Stomach (tissue), 9 donors: ENCODE data around the gene ODC1. TPM values are rescaled to one million over a fixed set of nuclear protein-coding genes. Genes with fewer than 3 reads are reported as not detected.
A peak's percentile ranks its signal among the peaks of the same experiment; 100 is the strongest.

Source experiments
- DNase-seq, 2 donors: peaks; one replicate each; pipeline versions ENCODE4 v3.0.0 to v3.0.0-alpha.2; 2013 to 2019
- H3K27ac ChIP-seq, 5 donors: fragments of 200-600 bp in 4 of 5; sonication (generic) in 4 of 5; one replicate each; pipeline ENCODE4 v1.5.1; 2013 to 2019; ENCODE audit warnings: mild to moderate bottlenecking in 1 of 5, moderate library complexity in 1 of 5
- H3K27me3 ChIP-seq, 3 donors: fragments of 200-600 bp; sonication (generic); one replicate each; pipeline ENCODE4 v1.5.1; 2017 to 2019; ENCODE audit warnings: mixed run types in 1 of 3
- H3K36me3 ChIP-seq, 4 donors: fragments of 200-600 bp; sonication (generic); 1 replicate in 3 of 4; 2 replicates in 1 of 4; pipeline ENCODE4 v1.5.1; 2016 to 2019
- H3K4me1 ChIP-seq, 4 donors: fragments of 200-600 bp; sonication (generic); one replicate each; pipeline ENCODE4 v1.5.1; 2016 to 2019
- H3K4me3 ChIP-seq, 4 donors: fragments of 200-600 bp; sonication (generic) in 3 of 4; one replicate each; pipeline ENCODE4 v1.5.1; 2016 to 2019; ENCODE audit warnings: mild to moderate bottlenecking in 1 of 4
- H3K9me3 ChIP-seq, 4 donors: fragments of 200-600 bp; sonication (generic); one replicate each; pipeline ENCODE4 v1.5.1; 2016 to 2019
- CTCF ChIP-seq, 7 experiments: fragments of 450-650 bp in 4 of 7; fragments of 200-600 bp in 3 of 7; sonication (generic) in 3 of 7; IDR thresholded peaks; one replicate each; pipeline ENCODE4 v1.5.1; 2016 to 2019; ENCODE audit warnings: antibody characterized with exemption in 7 of 7, control low read depth in 2 of 7, mild to moderate bottlenecking in 1 of 7
- EP300 ChIP-seq: sonication (generic); formaldehyde crosslinking; IDR thresholded peaks from one replicate; pipeline ENCODE4 v1.6.1; 2017; ENCODE audit warnings: antibody characterized with exemption
- POLR2A ChIP-seq, 4 donors: fragments of 450-650 bp; IDR thresholded peaks; one replicate each; pipeline ENCODE4 v1.6.1; 2016; ENCODE audit warnings: antibody characterized with exemption in 4 of 4, control low read depth in 2 of 4, mild to moderate bottlenecking in 1 of 4, moderate library complexity in 1 of 4
- POLR2AphosphoS5 ChIP-seq, 3 donors: sonication (generic); formaldehyde crosslinking; IDR thresholded peaks; one replicate each; pipeline ENCODE4 v1.6.1; 2016; ENCODE audit warnings: antibody characterized with exemption in 3 of 3
- WGBS, 5 donors: extraction: QIAGEN DNeasy Blood & Tissue Kit in 3 of 5; methylation state at CpG; one replicate each; pipeline versions ENCODE4 v1.1.5 to v1.1.7; 2013 to 2018; 5-methylcytosine and 5-hydroxymethylcytosine counted together
- intact Hi-C: fragments of 100-400 bp; cut with DNase I; formaldehyde crosslinking; loops from one replicate; pipeline ENCODE4 v1.15.1; 2023; ENCODE audit warnings: low total_unique reads
- polyA plus RNA-seq, 3 donors: library from polyadenylated mRNA; stranded (reverse); fragments of 200-250 nt; gene quantifications; one replicate each; pipeline ENCODE4 v1.2.3, GENCODE V29; 2013
- total RNA-seq, 5 donors: library from RNA; depleted of rRNA; stranded (reverse); fragments of >200 nt; gene quantifications; one replicate each; pipeline versions ENCODE4 v1.1.0 to v1.2.3, GENCODE V29; 2014 to 2016
- donor health status: healthy with polysubstance abuse.
- donor health status: Bipolar disorder and iron deficiency.
- donor health status: healthy.

The ODC1 gene
- total and polyA plus RNA-seq, 8 donors = 32.2 to 148 (median 49.8) TPM

- no peak overlapping the region for H3K27ac ChIP-seq
- 62 to 77% (median 65%) methylated on average over 5 to 6 of the region's 6 CpGs for WGBS, 5 donors
- H3K4me1 ChIP-seq = peaks cover 19 to 36% (median 30%) of the 10 kb centered on the region in 4 donors
- TF ChIP-seq EP300 = no peak
- TF ChIP-seq CTCF (IDR thresholded peaks at IDR 0.05) = no peak
- TF ChIP-seq POLR2AphosphoS5 (IDR thresholded peaks at IDR 0.05) = no peak
- TF ChIP-seq POLR2A (IDR thresholded peaks at IDR 0.05) = no peak
- no peak for DNase-seq
- H3K9me3 ChIP-seq = no peaks in the 10 kb centered on the region
- no peak overlapping the region for H3K4me3 ChIP-seq
- peaks cover 11 to 35% (median 34%) of the 10 kb centered on the region in 4 donors for H3K36me3 ChIP-seq
- no peaks in the 10 kb centered on the region for H3K27me3 ChIP-seq
- intact Hi-C loops = no loop called here
Observed at GRCh38 chr2:10417551-10418335, 30.4 kb downstream of the ODC1 start.

GRCh38 chr2:10415640-10416039 is 32.5 kb downstream of the ODC1 start:
- intact Hi-C loops = no loop called here
- WGBS, 5 donors = 49 to 79% (median 65%) methylated on average over 7 to 12 of the region's 12 CpGs
- H3K27me3 ChIP-seq = no peaks in the 10 kb centered on the region
- H3K4me1 ChIP-seq = peaks cover 19 to 50% (median 32%) of the 10 kb centered on the region in 4 donors
- peaks cover 0 to 16% (median 14%) of the 10 kb centered on the region in 4 donors for H3K36me3 ChIP-seq
- H3K27ac ChIP-seq = peak overlapping the region in 2 of 5 donors; percentile 9 to 33
- TF ChIP-seq CTCF (IDR thresholded peaks at IDR 0.05) (no peak), POLR2AphosphoS5 (IDR thresholded peaks at IDR 0.05) (no peak), POLR2A (IDR thresholded peaks at IDR 0.05) (no peak)
- no peak for DNase-seq
- H3K4me3 ChIP-seq = no peak overlapping the region
- no peaks in the 10 kb centered on the region for H3K9me3 ChIP-seq

- Histone ChIP-seq H3K4me1 (peaks cover 19 to 52% (median 32%) of the 10 kb centered on the region in 4 donors), H3K4me3 (no peak overlapping the region), H3K27ac (peak overlapping the region in 3 of 5 donors; percentile 26 to 76 (median 48)), H3K27me3 (no peaks in the 10 kb centered on the region), H3K9me3 (no peaks in the 10 kb centered on the region), H3K36me3 (peaks cover 0 to 10% (median 8%) of the 10 kb centered on the region in 4 donors)
- intact Hi-C loops = no loop called here
- 80 to 90% (median 86%) methylated on average over 5 to 8 of the region's 8 CpGs for WGBS, 5 donors
- no peak for DNase-seq
- TF ChIP-seq POLR2AphosphoS5 (IDR thresholded peaks at IDR 0.05) = no peak
Observed at GRCh38 chr2:10415048-10415447, 33.1 kb downstream of the ODC1 start.

GRCh38 chr2:10414591-10414990 is 33.5 kb downstream of the ODC1 start:
- Histone ChIP-seq H3K36me3 (peaks cover 0 to 6% (median 4%) of the 10 kb centered on the region in 4 donors), H3K4me3 (no peak overlapping the region), H3K4me1 (peaks cover 19 to 52% (median 32%) of the 10 kb centered on the region in 4 donors), H3K9me3 (no peaks in the 10 kb centered on the region), H3K27ac (peak overlapping the region; percentile 26 to 76 (median 48)), H3K27me3 (no peaks in the 10 kb centered on the region)
- DNase-seq = peak in 1 of 2 donors; percentile 53
- intact Hi-C loops = no loop called here
- 69 to 73% (median 70%) methylated on average over 9 to 10 of the region's 10 CpGs for WGBS, 5 donors
- TF ChIP-seq POLR2AphosphoS5 (IDR thresholded peaks at IDR 0.05) (no peak), EP300 (no peak), POLR2A (IDR thresholded peaks at IDR 0.05) (no peak), CTCF (IDR thresholded peaks at IDR 0.05) (no peak)
